ENCODE measurements around the gene DSCAM.

GRCh38 chr21:40187946-40188654 is 658.9 kb downstream of the DSCAM start:
- no peak for TF ChIP-seq POLR2AphosphoS5 (IDR thresholded peaks at IDR 0.05; ENCODE audit: low read depth)
- TF ChIP-seq, protein P1, sequence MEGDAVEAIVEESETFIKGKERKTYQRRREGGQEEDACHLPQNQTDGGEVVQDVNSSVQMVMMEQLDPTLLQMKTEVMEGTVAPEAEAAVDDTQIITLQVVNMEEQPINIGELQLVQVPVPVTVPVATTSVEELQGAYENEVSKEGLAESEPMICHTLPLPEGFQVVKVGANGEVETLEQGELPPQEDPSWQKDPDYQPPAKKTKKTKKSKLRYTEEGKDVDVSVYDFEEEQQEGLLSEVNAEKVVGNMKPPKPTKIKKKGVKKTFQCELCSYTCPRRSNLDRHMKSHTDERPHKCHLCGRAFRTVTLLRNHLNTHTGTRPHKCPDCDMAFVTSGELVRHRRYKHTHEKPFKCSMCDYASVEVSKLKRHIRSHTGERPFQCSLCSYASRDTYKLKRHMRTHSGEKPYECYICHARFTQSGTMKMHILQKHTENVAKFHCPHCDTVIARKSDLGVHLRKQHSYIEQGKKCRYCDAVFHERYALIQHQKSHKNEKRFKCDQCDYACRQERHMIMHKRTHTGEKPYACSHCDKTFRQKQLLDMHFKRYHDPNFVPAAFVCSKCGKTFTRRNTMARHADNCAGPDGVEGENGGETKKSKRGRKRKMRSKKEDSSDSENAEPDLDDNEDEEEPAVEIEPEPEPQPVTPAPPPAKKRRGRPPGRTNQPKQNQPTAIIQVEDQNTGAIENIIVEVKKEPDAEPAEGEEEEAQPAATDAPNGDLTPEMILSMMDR (IDR thresholded peaks at IDR 0.05; ENCODE audit: insufficient read depth, low read length), result no peak
